HCT116 (cell line): Measurements from ENCODE around the gene ADAMTS14. TPM values are rescaled to one million over a fixed set of nuclear protein-coding genes. Genes with fewer than 3 reads are reported as not detected.
A peak's percentile ranks its signal among the peaks of the same experiment; 100 is the strongest.

ENCODE experiments used
- ATAC-seq: fragments of 200-7000 bp; cut with Tn5 transposase; 2 replicates; pipeline ENCODE4 v1.9.1; 2020; ENCODE audit warnings: mild to moderate bottlenecking, moderate library complexity
- BruUV-seq: library from RNA; stranded (reverse); fragments of 400-500 nt; replicated peaks from 2 replicates; lab custom pipeline; 2021; lab: Mats Ljungman, UMichigan
- CTCF ChIA-PET: fragments of 300-600 bp; sonication (Branson Sonifier 250); formaldehyde crosslinking; loops from one replicate; lab custom pipeline; 2021; ENCODE audit warnings: antibody characterized with exemption; lab: Charles Lee
- POLR2A ChIA-PET: fragments of 300-600, 350-600 bp; sonication (Branson Sonifier 250); formaldehyde crosslinking; loops from one replicate; lab custom pipeline; 2021; ENCODE audit warnings: antibody characterized with exemption; lab: Charles Lee
- RAD21 ChIA-PET, 2 experiments: fragments of 300-600 bp; sonication (Branson Sonifier 250); formaldehyde crosslinking; loops; one replicate each; lab custom pipeline; 2023; ENCODE audit warnings: low total read pairs in 2 of 2; ENCODE audit not compliant: uncharacterized antibody in 2 of 2, unreplicated experiment in 2 of 2, low non-redundant PET in 1 of 2; lab: Charles Lee
- DNase-seq: peaks from one replicate; pipeline ENCODE4 v3.0.0-alpha.2; 2010; ENCODE audit warnings: low read depth, low spot score
- H2AFZ ChIP-seq: fragments of 200-600 bp; shearing (Covaris generic), sonication (generic); 2 replicates; pipeline ENCODE4 v1.6.1; 2017; ENCODE audit warnings: low read depth, mixed run types, mixed read lengths, antibody characterized with exemption, low read length; ENCODE audit not compliant: poor library complexity, severe bottlenecking
- H3K27ac ChIP-seq: 2 replicates; pipeline ENCODE4 v1.5.1; 2012; ENCODE audit warnings: low read depth, low read length
- H3K27me3 ChIP-seq: fragments of 200-600 bp; sonication (generic); 2 replicates; pipeline ENCODE4 v1.6.1; 2016; ENCODE audit warnings: mixed run types, low read length, mixed read lengths; ENCODE audit not compliant: insufficient read depth
- H3K36me3 ChIP-seq, 2 experiments: fragments of 200-500 bp in 1 of 2; fragments of 200-600 bp in 1 of 2; sonication (Bioruptor generic) in 1 of 2; sonication (generic) in 1 of 2; 2 replicates each; pipeline versions ENCODE4 v1.5.1 to v1.6.1; 2014 to 2016; ENCODE audit warnings: low read length in 2 of 2, inconsistent platforms in 1 of 2, mixed read lengths in 1 of 2, mixed run types in 1 of 2; ENCODE audit not compliant: insufficient read depth in 2 of 2, control insufficient read depth in 1 of 2
- H3K4me1 ChIP-seq, 2 experiments: fragments of 200-600 bp in 1 of 2; sonication (generic) in 1 of 2; 2 replicates each; pipeline versions ENCODE4 v1.5.1 to v1.6.1; 2012 to 2017; ENCODE audit warnings: low read length in 2 of 2, inconsistent platforms in 1 of 2, mild to moderate bottlenecking in 1 of 2, mixed read lengths in 1 of 2, mixed run types in 1 of 2, moderate library complexity in 1 of 2; ENCODE audit not compliant: insufficient read depth in 2 of 2, control insufficient read depth in 1 of 2
- H3K4me2 ChIP-seq: fragments of 200-600 bp; sonication (generic); 2 replicates; pipeline ENCODE4 v1.6.1; 2017; ENCODE audit warnings: mixed run types, low read length, mixed read lengths
- H3K4me3 ChIP-seq, 2 experiments: fragments of 200-600 bp in 1 of 2; sonication (generic) in 1 of 2; replicated peaks in 1 of 2; 2 replicates each; pipeline ENCODE4 v1.5.1; 2011 to 2016; ENCODE audit warnings: low read length in 2 of 2, control low read depth in 1 of 2, low read depth in 1 of 2, mild to moderate bottlenecking in 1 of 2, mixed read lengths in 1 of 2, mixed run types in 1 of 2
- H3K79me2 ChIP-seq: fragments of 200-600 bp; sonication (generic); 2 replicates; pipeline ENCODE4 v1.6.1; 2017; ENCODE audit warnings: mild to moderate bottlenecking, mixed run types, low read length, moderate library complexity, mixed read lengths; ENCODE audit not compliant: insufficient read depth
- H3K9ac ChIP-seq: fragments of 200-600 bp; sonication (generic); 2 replicates; pipeline ENCODE4 v1.6.1; 2016; ENCODE audit warnings: low read length, mixed read lengths
- H3K9me2 ChIP-seq: fragments of 200-600 bp; sonication (generic), shearing (Covaris generic); 2 replicates; pipeline ENCODE4 v1.6.1; 2017; ENCODE audit warnings: mixed run types, mild to moderate bottlenecking, moderate library complexity; ENCODE audit not compliant: insufficient read depth
- H3K9me3 ChIP-seq, 2 experiments: fragments of 200-500 bp in 1 of 2; fragments of 200-600 bp in 1 of 2; sonication (Bioruptor generic) in 1 of 2; sonication (generic) in 1 of 2; 2 replicates each; pipeline ENCODE4 v1.6.1; 2014 to 2017; ENCODE audit warnings: low read length in 2 of 2, mixed read lengths in 2 of 2, inconsistent platforms in 1 of 2, low read depth in 1 of 2, mild to moderate bottlenecking in 1 of 2, mixed run types in 1 of 2, moderate library complexity in 1 of 2; ENCODE audit not compliant: control insufficient read depth in 1 of 2, insufficient read depth in 1 of 2
- H4K20me1 ChIP-seq: fragments of 200-600 bp; sonication (generic), shearing (Covaris generic); 2 replicates; pipeline ENCODE4 v1.6.1; 2017; ENCODE audit warnings: mixed run types, mild to moderate bottlenecking, moderate library complexity; ENCODE audit not compliant: insufficient read depth
- ATF3 ChIP-seq: IDR thresholded peaks from 2 replicates; pipeline ENCODE4 v1.6.1; 2012
- CBX3 ChIP-seq: IDR thresholded peaks from 2 replicates; pipeline ENCODE4 v1.6.1; 2012; ENCODE audit warnings: low read depth
- CEBPB ChIP-seq: IDR thresholded peaks from 2 replicates; pipeline ENCODE4 v1.6.1; 2012; ENCODE audit warnings: low read depth
- POLR2A ChIP-seq: IDR thresholded peaks from 2 replicates; pipeline ENCODE4 v1.7.0; 2011; ENCODE audit warnings: borderline replicate concordance; ENCODE audit not compliant: insufficient read depth, insufficient read length; ENCODE audit errors: extremely low read depth
- RAD21 ChIP-seq: IDR thresholded peaks from 2 replicates; pipeline ENCODE4 v1.6.1; 2012; ENCODE audit warnings: low read depth, mild to moderate bottlenecking
- REST ChIP-seq: IDR thresholded peaks from 2 replicates; pipeline ENCODE4 v1.6.1; 2012; ENCODE audit warnings: low read depth
- SRF ChIP-seq: IDR thresholded peaks from 2 replicates; pipeline ENCODE4 v1.6.1; 2012; ENCODE audit warnings: low read depth
- TCF7L2 ChIP-seq: IDR thresholded peaks from 2 replicates; pipeline ENCODE4 v1.7.0; 2011; ENCODE audit warnings: borderline replicate concordance, inconsistent platforms; ENCODE audit not compliant: insufficient read depth, insufficient read length; ENCODE audit errors: extremely low read depth
- ZFX ChIP-seq: fragments of 450-650 bp; IDR thresholded peaks from 2 replicates; pipeline ENCODE4 v1.6.1; 2017
- intact Hi-C: fragments of 100-400 bp; cut with micrococcal nuclease; formaldehyde crosslinking; loops from 2 replicates; pipeline ENCODE4 v1.10.0; 2022
- total RNA-seq: library from RNA; stranded (reverse); gene quantifications from one replicate; pipeline ENCODE4 v1.2.1, GENCODE V29; 2021; ENCODE audit not compliant: unreplicated experiment
- TF ChIP-seq, protein P1 (sequence below), 3 experiments: fragments of 200-600 bp in 1 of 3; sonication (generic) in 1 of 3; IDR thresholded peaks in 2 of 3; conservative IDR thresholded peaks in 1 of 3; 2 replicates each; pipeline ENCODE4 v1.5.1; 2012 to 2017; ENCODE audit warnings: low read depth in 2 of 3, low read length in 2 of 3, antibody characterized with exemption in 1 of 3, borderline replicate concordance in 1 of 3, control low read depth in 1 of 3, mild to moderate bottlenecking in 1 of 3, mixed read lengths in 1 of 3, mixed run types in 1 of 3, moderate library complexity in 1 of 3; ENCODE audit not compliant: insufficient read depth in 1 of 3
- TF ChIP-seq, protein P2 (sequence below): IDR thresholded peaks from 2 replicates; pipeline ENCODE4 v1.6.1; 2012

ADAMTS14 gene
- total RNA-seq, 1 experiment from 2014 or later = 13.2 TPM

DNA sequence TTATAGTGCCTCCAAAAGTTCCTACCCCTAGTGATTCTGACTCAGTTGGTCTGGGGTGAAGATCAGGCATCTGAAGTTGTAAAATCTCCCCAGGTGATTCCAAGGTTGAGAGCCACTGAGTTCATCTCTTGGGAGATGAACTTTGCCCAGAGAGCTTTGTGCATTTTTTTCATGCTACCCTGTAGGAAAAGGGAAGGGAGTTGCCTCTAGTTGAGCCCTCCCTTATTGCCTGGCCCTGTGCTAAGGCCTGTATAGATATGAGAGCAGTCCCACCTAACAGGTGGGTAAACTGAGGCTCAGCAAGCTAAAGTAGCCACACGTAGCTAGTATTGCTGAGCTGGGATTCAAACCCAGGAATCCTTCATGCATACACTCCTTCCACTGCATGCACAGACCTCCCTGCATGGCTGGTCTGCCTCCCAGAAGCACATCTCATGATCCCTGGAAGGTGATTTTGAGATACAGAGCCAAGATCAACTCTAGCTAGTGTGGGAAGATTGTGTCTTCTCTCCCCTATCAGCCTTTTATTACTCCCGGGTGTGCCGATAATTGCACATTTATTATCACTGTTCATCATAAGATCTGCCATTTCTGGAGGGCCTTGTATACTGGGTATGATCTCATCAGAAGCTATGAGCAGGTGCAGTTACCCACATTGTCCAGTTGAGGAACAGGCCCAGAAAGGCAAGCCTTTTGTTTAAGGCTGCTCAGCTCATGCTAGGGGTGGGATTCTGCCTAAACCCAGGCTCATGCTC lies 65.9 kb downstream of the ADAMTS14 start:
- peak; percentile 58; the same call in 1 of the 2 replicates for ATAC-seq
- H3K9ac ChIP-seq = no peak overlapping the region
- H3K4me2 ChIP-seq = no peak overlapping the region
- TF ChIP-seq SRF (no peak), CEBPB (no peak), ZFX (no peak)
- TF ChIP-seq, protein P1, sequence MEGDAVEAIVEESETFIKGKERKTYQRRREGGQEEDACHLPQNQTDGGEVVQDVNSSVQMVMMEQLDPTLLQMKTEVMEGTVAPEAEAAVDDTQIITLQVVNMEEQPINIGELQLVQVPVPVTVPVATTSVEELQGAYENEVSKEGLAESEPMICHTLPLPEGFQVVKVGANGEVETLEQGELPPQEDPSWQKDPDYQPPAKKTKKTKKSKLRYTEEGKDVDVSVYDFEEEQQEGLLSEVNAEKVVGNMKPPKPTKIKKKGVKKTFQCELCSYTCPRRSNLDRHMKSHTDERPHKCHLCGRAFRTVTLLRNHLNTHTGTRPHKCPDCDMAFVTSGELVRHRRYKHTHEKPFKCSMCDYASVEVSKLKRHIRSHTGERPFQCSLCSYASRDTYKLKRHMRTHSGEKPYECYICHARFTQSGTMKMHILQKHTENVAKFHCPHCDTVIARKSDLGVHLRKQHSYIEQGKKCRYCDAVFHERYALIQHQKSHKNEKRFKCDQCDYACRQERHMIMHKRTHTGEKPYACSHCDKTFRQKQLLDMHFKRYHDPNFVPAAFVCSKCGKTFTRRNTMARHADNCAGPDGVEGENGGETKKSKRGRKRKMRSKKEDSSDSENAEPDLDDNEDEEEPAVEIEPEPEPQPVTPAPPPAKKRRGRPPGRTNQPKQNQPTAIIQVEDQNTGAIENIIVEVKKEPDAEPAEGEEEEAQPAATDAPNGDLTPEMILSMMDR (IDR thresholded peaks at IDR 0.05 in 2 of 3, conservative IDR thresholded peaks at IDR 0.05 in 1 of 3; ENCODE audit: borderline replicate concordance in 1 of 3, insufficient read depth in 1 of 3, low read depth in 2 of 3, low read length in 2 of 3) = 0 out of 6 replicates have a peak, but pooled peaks of 1 of the 3 experiments have one; percentile 10
- intact Hi-C loops = no loop called here
- no peak for DNase-seq
- H3K27ac ChIP-seq = no peak overlapping the region
- ChIA-PET CTCF (no interaction called here), RAD21 (interaction anchor here in 1 of 2 experiments (0.5 kb wide), 1 partner anchor 120 kb away, joined by 5 read pairs; no protein-coding TSS in a partner anchor), POLR2A (no interaction called here)
- H3K9me2 ChIP-seq = no peaks in the 10 kb centered on the region
- H3K4me3 ChIP-seq = no peak overlapping the region
- no peaks in the 10 kb centered on the region for H4K20me1 ChIP-seq
- H2AFZ ChIP-seq = no peak overlapping the region
- no TSS peak for BruUV-seq
- H3K9me3 ChIP-seq = no peaks in the 10 kb centered on the region
- H3K4me1 ChIP-seq = peaks cover 12 to 23% of the 10 kb centered on the region in 2 experiments
- no peaks in the 10 kb centered on the region for H3K27me3 ChIP-seq
- H3K36me3 ChIP-seq = 0 out of 4 replicates have a peak, but pooled peaks cover 0 to 4% of the 10 kb centered on the region in 2 experiments
- no peaks in the 10 kb centered on the region for H3K79me2 ChIP-seq

- CTCF ChIA-PET = no interaction called here
- RAD21 ChIA-PET = interaction anchor here in 1 of 2 experiments (0.5 kb wide), 1 partner anchor 120 kb away, joined by 5 read pairs; no protein-coding TSS in a partner anchor
- DNase-seq = no peak
- H3K4me1 ChIP-seq = peaks cover 12 to 23% of the 10 kb centered on the region in 2 experiments
- no peak overlapping the region for H3K9ac ChIP-seq
- H3K4me3 ChIP-seq = no peak overlapping the region
- H2AFZ ChIP-seq = no peak overlapping the region
- H3K9me2 ChIP-seq = no peaks in the 10 kb centered on the region
- H3K36me3 ChIP-seq = 0 out of 4 replicates have a peak, but pooled peaks cover 0 to 4% of the 10 kb centered on the region in 2 experiments
- intact Hi-C loops = no loop called here
- ATAC-seq = no peak
- no peaks in the 10 kb centered on the region for H3K9me3 ChIP-seq
- POLR2A ChIA-PET = no interaction called here
- no peak overlapping the region for H3K27ac ChIP-seq
- H3K79me2 ChIP-seq = no peaks in the 10 kb centered on the region
- BruUV-seq = no TSS peak
- no peaks in the 10 kb centered on the region for H4K20me1 ChIP-seq
- no peaks in the 10 kb centered on the region for H3K27me3 ChIP-seq
- no peak overlapping the region for H3K4me2 ChIP-seq
- TF ChIP-seq REST = no peak
- TF ChIP-seq RAD21 = no peak
- no peak for TF ChIP-seq ZFX
- TF ChIP-seq POLR2A = no peak
- no peak for TF ChIP-seq TCF7L2
- TF ChIP-seq, protein P2, sequence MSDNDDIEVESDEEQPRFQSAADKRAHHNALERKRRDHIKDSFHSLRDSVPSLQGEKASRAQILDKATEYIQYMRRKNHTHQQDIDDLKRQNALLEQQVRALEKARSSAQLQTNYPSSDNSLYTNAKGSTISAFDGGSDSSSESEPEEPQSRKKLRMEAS = no peak
- TF ChIP-seq CBX3 = no peak
- TF ChIP-seq ATF3 = no peak
Measured at GRCh38 chr10:70738761-70739121, 66.4 kb downstream of the ADAMTS14 start.
